ENCODE results near the gene KLHL29.

DNA sequence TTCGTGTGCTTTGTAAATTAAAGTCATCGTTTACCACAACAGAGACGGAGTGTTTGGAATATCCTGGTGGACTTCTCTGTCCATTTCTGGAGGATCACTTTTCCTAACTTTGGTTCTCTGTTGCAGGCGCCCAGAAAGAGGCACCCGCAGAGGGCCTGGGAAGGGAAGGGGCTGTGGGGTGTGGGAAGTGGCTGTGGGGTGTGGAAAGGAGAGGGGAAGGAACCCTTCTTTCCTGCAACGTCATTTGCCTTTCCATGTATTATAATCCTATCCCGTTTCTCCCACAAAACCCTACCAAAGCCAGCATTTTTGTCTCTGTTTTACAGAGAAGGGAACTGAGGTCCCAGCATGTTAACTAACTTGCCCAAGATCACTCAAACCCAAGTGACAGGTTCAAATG lies 210.0 kb downstream of the KLHL29 start:
- TF ChIP-seq CTCF (conservative IDR thresholded peaks at IDR 0.05; ENCODE audit: low read length) (no peak), EZH2phosphoT487 (IDR thresholded peaks at IDR 0.05; ENCODE audit: borderline replicate concordance, low read depth, low read length) (no peak)

All from OCI-LY7 (cell line).